Fibroblast of skin of left quadriceps (primary cell): ENCODE results near the gene HMGN1.

Experiments
- DNase-seq, 2 experiments: peaks; one replicate each; pipeline ENCODE4 v3.0.0-alpha.2; 2013; ENCODE audit warnings: low read depth in 2 of 2

Gene HMGN1

DNA sequence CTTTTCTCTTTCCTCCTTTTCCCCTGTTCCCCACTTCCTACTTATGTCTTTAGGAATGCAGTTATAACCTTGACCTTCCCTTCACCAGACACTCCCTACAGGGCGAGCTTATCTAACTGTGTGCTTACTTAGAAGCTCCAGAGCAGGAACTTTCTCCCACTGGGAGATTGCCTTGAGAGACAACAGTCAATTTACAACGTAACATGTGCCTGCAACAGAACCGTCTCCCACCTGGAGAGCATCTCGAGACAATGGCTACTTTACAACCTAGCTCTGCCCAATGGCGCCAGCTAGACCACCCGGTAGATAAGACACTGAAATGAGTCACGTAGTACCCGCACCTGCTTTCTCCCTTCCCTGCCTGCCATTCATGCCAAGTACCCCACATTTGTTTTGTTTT lies 16.7 kb downstream of the HMGN1 start:
- no peak for DNase-seq

DNA sequence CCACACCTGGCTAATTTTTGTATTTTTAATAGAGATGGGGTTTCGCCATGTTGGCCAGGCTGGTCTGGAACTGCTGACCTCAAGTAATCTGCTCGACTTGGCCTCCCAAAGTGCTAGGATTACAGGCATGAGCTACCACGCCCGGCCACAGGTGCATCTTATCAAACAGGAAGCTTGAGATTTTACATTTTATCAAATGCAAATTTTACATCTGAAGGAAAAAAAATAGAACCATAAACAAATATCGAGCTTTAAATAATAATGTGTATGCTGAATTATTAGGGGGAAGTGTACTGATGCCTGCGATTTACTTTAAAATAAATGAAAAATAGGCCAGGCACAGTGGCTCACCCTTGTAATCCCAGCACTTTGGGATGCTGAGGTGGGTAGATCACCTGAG lies 18.9 kb downstream of the HMGN1 start:
- DNase-seq, result no peak

DNA sequence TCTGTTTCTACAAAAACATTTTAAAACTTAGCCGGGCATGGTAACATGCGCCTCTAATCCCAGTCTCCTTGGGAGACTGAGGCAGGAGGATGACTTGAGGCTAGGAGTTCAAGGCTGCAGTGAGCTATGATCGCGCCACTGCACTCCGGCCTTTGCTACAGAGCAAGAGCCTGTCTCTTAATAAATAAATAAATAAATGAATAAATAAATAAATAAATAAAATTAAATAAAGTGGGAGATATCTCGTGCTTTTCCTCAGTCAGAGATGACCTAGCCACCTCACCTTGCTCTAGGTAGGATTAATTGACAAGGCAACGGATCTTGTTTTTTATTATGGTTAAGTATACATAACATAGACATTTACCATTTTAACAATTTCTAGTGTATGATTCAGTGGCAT lies 21.2 kb downstream of the HMGN1 start:
- DNase-seq, result no peak

DNA sequence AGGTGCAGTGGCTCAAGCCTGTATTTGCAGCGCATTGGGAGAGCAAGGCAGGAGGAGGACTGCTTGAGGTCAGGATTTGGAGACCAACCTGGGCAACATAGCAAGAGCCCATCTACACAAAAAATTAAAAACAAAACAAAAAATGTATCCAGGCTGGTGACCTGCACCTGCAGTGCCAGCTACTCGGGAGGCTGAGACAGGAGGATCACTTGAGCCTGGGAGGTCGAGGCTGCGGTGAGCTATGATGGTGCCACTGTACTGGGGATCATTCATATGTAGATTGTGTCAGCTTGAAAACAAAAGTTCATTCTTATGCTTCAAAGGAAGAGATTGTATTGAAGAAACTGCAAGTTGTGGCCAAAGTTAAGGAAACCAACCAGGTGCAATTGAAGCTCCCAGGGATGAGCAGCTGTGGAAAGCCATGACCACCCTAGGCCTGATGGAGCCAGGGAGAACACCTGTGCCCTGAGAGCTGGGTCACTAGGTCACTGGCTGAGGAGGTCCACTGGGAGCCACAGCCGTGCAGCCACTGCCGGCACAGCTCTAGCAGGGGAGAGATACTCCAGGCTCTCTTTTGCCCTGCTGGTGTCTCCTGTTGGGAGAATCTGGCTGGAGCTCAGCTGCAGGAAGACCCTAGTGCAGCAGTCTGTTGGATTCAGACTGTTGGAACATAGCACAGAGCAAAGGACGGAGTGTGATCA lies 22.1 kb downstream of the HMGN1 start:
- no peak for DNase-seq

DNA sequence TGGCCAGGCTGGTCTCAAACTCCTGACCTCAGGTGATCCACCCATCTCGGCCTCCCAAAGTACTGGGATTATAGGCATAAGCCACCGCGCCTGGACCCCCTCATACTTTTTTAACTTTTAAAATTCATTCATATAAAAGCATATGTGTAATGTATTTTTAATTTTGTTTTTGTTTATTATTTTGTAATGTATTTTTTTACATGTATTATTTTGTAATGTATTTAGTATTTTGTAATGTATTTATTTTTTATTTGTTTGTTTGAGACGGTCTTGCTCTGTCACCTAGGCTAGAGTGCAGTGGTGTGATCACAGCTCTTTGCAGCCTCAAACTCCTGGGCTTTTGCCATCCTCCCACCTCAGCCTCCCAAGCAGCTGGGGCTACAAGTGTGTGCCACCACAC lies 23.4 kb downstream of the HMGN1 start:
- DNase-seq, result no peak

DNA sequence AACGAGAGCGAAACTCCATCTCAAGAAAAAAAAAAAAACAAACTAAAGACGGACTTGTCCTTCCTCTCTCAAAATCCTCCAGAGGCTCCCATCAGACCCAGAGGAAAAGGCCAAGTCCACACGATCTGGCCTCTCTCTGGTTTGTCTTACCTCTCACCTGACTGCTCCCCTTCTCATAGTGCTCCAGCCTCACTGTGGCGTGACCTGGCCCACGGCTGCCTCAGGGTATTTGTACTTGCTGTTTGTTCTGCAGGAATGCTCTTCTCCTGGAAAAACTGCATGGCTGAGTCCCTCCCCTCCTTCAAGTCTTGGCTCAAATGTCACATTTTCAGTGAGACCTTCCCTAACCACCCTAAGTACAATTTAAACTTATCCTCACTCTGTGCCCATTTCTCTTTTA lies 27.5 kb downstream of the HMGN1 start:
- no peak for DNase-seq

DNA sequence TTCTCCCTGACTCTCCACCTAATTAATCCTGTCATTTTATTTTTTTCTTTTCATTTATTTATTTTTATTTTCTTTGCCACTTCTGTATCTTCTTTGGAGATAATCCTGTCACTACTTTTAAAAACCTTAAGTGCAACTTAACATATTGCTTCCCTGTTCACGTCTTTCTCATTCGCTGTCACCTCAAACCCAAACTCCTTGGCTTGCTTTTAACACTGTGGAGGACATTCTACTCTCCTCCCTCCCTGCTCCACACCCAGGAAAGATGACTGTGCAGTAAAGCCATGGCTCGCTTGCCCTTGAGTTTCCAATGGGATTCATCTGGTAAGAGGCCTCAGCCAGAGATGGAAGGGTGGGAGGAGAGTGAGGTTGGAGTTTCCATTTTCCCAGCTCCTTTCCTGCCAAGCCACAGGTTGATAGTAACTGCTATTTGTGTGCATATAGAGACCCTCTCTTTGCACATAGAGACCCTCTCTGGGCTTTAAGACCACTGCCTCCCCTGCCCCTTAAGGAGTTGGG lies 29.0 kb downstream of the HMGN1 start:
- DNase-seq, result no peak

DNA sequence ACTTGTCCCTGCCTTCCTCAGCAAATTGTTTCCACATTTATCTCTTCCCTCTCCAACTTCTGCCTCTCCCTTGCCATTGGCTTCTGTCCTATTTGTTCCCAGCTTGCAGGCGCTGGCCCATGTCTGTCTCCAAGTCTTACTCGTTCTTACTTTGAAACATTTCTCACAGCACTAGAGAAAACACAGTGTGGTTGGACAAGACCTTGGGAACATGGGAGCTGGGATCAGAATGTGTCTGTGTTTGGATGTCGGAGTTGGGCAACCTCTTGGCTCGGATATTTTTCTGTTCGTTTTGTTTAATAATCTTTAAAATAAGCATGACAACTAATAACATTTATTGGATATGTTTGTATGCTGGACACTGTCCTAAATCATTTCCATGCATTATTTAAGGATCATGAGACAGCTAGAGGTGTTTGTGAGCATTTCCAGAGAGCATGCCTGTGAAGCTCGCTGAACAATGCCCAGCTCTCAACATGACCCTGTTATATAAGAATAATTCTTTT lies 29.6 kb downstream of the HMGN1 start:
- no peak for DNase-seq

DNA sequence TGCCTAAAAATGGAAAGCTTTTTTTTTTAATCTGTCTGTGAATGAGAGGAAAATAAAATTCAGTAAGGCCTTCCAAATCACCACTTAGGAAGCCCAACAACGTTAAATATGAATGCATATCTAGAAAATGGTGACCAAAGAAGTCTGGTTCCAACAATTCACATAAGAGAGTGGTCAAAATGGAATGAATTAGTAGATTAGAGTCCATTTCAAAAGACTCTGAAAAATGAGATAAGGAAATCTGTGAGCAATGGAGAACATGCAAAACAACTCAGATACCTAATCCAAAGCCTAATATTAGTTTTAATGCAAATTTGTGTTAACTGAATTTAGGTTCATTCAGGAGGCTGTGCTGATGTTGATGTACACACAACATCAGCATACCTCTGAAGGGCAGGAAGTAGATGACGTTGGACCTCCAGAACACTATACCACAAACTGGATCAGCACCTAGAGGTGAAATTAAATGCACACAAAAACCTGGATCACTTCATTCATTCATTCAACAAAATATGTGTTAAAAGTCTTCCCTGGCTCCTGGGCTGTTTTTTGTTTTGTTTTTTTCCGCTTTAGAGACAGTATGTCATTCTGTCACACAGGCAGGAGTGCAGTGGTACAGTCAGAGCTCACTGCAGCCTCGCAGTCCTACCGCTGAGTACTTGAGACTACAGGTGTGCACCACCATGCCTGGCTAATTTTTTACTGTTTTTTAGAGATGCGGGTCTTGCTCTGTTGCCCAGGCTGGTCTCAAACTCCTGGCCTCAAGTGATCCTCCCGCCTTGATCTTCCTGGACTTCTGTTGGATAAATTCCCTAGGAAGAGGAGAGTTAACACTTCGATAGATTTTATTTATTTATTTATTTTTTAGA lies 30.6 kb downstream of the HMGN1 start:
- no peak for DNase-seq

DNA sequence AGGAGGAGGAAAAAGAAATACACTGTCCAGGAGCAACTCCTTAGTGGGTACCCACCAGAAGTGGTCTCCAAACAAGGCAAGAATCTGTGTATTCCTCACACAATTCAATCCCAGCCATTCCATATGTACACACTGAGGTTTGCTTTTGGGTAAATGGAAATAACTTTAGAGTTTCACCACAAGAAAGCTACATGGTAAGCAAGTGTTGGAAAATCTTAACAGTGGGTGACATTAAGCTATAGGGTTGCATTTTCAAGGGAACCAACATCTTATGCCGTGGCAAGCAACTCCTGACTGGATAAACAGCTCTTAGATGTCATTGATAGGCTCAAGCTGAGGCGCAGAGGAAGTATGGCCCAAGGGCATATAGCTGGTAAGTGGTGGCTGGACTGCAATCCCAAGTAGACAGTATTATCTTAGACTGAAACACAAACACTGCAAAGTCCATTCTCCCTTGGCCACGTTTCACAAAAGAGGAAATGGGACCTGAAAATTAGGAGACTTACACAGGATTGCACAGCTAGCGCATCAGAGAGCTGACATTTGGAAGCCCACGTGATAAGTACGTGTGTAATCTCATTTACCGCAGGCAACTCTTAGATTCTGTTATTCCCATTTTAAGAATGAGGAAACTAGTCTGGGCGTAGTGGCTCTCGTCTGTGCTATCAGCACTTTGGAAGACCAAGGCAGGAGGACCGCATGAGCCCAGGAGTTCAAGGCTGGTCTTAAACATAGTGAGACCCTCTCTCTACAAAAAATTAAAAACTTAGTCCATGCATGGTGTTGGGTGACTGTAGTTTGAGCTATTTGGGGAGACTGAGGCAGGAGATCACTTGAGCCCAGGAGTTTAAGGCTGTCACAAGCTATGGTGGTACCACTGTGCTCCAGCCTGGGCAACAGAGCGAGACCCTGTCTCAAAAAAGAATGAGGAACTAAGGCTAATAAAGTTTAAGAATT lies 31.5 kb downstream of the HMGN1 start:
- DNase-seq, result no peak

DNA sequence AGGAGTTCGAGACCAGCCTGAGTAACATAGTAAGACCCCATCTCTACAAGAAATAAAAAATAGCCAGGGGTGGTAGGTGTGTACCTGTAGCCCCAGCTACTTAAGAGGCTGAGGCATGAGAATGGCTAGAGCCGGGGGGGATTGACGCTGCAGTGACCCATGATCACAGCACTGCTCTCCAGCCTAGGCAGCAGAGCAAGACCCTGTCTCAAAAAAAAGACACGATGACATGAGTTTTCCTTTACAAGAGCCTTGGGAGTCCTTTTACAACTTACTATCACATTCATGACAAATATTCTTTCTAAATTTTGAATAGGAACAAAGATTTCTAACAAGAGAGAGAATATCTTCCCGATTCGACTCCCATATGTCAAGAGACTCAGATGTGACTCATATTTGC lies 32.2 kb downstream of the HMGN1 start:
- DNase-seq, result no peak

DNA sequence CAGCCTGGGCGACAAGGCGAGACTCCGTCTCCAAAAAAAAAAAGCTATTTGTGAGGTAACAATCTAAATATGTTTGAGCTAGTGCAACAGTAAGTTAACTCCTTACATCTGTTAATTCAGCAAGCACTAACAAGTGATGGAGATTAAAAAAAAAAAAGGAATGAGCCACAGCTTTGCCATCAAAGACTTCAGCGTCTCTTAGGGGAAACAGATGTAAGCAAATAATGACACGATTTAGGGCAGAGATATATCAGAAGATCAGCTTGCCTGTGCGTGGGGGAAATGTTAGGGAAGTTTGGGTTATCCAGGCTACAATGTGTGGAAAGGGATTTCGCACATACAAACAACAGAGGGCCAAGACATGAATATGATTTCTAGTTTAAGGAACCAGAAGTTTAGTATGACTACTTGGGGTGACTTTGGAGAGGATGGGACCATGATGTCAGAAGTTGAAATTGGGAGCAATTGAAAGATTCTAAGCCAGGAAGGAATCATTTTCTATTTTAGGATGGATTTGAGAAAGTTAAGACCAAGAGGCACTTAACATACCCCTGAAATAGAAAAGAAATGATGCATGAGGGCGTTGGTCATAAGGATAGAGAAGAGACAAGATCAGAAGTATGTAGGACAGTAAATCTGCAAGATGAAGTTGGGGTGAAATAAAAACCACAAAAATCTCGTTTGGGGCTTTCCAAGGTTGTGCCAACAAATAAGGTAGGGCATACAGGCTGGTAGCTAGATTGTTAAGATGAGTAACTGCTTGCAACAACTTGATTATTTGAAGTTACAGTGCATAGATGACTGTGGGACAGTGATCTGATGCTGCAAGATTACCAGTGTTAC lies 33.1 kb downstream of the HMGN1 start:
- DNase-seq, result no peak

DNA sequence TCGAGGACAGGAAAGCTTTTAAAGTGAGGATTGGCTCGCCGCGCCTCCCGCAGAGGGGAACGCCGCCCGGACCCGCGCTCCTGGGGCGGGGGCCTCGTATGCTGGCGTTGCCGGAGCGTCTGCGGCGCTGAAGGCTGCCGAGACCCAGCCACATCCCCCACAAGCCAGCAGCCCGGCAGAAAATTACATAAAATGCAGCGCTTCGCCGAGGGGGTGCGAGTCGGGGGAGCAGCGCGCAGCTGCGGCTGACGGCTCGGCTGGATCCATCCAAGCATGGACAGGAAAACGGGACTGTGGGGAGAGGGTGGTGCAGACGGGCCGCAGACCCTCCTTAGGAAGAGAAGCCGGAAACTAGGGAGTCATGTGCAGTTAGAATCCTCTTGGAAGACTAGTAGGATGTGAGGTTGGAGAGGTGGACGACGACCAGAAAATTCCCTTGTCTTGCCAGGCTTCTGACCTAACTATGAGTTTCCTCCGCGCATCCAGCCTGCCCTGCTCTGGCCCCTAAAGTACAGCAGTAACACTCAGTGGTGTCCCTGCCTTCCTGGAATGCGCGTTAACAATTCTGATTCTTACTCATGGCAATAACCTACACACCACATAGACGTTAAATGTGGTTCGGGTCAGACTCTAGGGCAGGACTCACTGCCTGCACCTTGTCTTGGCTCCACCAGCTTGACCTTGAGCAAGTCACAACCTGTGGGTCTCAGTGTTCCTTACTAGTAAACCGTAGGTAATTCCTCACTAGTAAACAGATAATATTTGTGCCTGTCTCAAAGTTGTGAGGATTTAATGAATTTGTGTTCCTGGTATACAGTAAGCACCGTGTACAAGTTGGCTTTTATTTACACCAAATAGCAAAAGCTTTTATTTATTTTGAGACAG lies 34.5 kb downstream of the HMGN1 start:
- peak; percentile 28 to 32 for DNase-seq

DNA sequence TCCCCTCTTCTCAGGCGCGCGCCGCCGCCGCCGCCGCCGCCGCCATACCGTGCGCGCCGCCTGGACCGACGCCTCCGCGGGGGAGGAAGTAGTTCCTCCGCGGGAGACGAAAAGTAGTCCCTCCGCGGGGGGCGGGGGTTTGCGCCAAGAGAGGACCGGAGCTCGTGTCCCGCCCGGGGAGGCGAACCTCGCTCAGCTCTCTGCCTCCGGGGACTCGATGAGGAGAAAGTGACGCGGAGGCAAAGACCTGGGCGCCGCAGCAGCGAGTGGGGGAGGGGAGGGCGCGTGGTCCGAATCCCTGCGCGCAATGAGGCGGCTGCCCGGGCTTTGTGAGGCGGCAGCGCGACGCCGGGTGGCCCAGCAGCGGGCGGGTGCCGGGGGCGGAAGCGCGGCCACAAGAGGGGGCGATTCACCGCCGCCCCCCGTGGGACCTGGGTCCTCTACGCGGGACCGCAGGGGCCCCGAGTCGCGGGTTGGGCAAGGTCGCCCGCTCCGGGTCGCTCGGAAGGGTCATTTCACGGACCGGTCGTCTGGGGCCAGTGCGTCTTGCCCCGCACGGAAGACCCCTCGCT lies 35.2 kb downstream of the HMGN1 start, which contains the start of gene BRWD1:
TSS of gene BRWD1 (minus strand) at position 62 of the 572 bp plus-strand sequence. CDS start 141 bp downstream, outside the sequence.
- DNase-seq, result peak; percentile 77 to 80

DNA sequence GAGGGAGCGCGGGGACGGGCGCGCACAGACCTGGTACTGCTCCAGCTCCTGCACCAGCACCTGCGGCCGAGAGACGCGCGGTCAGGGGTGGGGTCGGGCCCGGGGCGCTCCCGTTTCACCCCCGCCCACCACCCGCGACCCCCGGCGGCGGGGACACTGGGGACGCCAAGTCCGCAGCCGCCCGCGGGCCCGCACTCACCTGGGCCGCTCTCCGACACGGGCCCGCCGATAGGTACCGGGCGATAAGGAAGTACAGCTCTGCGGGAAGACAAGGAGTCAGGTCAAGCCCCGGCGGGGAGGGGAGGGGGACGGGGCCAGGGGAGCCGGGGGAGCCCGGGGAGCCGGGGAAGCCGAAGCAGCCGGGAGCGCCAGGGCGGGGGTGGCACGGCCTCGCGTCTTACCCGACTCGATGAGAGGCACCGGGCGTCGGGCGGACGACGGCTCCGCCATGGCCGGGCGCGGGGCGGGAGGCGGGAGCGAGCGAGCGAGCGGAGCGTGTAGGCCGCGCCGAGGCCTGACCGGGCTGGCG lies 35.8 kb downstream of the HMGN1 start:
- no peak for DNase-seq

DNA sequence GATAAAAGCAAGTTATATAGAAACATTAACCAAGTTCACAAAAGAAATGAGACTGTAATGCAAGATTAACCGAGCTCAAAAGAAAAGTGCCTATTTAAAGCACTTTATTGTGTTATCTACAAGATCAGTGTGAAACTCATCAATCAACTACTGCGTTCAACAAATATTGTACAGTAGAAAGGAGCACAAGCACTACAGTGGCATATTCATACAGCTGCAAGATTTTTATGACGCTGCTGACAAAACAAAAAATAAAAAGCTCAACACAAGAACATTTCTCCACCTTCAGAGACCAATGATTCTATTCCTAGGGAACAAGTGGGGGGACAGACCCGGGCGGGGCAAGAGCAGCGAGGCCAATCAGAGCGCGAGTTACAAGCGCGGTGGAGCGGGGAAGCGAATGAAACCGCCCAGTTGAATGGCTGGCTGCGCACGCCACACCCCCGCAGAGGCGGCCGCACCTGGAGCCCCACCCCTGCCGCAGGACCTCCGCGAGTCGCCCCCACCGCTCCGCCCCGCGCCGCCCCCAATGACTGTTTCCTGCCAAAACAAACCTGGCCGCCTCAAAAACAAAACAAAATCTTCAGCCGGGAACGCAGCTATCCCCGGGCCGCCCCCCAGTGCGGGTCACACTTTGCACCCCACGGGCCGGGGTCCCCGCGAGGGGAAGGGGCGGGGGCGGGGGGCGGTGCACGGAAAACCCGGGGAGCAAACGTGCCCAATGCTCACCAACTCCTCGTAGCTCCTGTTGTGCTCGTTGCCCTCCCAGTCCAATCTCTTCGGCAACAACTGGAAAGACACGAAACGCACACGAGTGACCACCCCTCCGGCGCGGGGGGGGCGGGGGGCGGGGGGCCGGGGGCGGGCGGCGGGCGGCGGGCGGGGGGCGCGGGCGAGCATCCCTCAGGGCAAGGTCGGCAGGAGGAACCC lies 36.5 kb downstream of the HMGN1 start:
- DNase-seq, result peak; percentile 64 to 71

DNA sequence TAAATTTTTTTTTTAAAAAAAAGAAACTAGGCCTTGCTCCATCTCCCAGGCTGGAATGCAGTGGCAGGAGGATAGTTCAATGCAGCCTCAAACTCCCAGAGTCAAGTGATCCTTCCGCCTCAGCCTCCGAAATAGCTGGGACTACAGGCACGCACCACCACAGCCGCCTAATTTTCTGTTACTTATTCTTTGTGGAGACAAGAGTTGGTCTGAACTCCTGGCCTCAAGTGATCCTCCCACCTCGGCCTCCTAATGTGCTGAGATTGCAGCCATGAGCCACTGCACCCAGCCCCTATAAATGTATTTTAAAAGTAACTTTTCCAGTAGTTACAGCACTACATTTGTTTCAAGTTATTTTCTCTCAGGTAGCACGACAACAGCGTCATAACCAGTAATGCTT lies 37.7 kb downstream of the HMGN1 start:
- DNase-seq, result no peak

DNA sequence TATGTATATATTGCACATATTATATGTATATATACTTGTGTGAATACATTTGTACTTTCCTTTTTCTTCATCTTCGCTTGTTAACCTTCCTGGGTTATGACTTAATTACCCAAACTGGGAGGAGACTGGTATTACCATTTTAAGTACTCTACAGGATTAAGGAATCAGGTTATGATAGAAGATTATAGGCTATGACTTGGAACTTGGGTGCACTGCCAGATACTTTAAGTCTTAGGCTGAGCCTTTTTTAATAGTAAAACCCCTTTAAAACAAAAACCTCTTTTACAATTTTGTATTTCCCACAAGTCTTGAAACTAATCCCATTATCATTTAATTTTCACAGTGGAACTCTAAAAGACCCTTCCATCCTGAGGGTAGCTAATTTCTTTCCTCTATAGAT lies 41.4 kb downstream of the HMGN1 start:
- no peak for DNase-seq
